Measurements from ENCODE around the gene MAGI2. TPM values are rescaled to one million over a fixed set of nuclear protein-coding genes. Genes with fewer than 3 reads are reported as not detected.
"Not testable (repeated sequence)": the region's sequence is repeated elsewhere in the genome, so short reads cannot be mapped to it uniquely, and the experiment has no call there.

The MAGI2 gene
- total and polyA plus RNA-seq, 2 donors from 2014 or later = 4.4 to 9.0 TPM

GRCh38 chr7:78002021-78002420 lies 1451.4 kb downstream of the MAGI2 start:
- H3K9ac ChIP-seq (ENCODE audit: low read length in 3 of 3) = no peak overlapping the region
- intact Hi-C loops (cut with DNase I) = no loop called here
- H3K27ac ChIP-seq (ENCODE audit: low read depth in 2 of 2, low read length in 2 of 2) = no peak overlapping the region
- DNase-seq = no peak
- H3K4me3 ChIP-seq (ENCODE audit: low read length in 3 of 3) = no peak overlapping the region
- FAIRE-seq = no peak
- H3K4me1 ChIP-seq (ENCODE audit: control insufficient read depth in 2 of 3, insufficient read depth in 2 of 3, low read depth in 1 of 3, low read length in 3 of 3) = no peaks in the 10 kb centered on the region
- no peaks in the 10 kb centered on the region for H3K27me3 ChIP-seq (ENCODE audit: control insufficient read depth, insufficient read depth, low read length)
- H3K36me3 ChIP-seq (ENCODE audit: control insufficient read depth in 2 of 3, insufficient read depth in 3 of 3, low read length in 3 of 3) = no peaks in the 10 kb centered on the region
- no peaks in the 10 kb centered on the region for H3K9me3 ChIP-seq (ENCODE audit: control insufficient read depth in 2 of 3, insufficient read depth in 1 of 3, low read length in 3 of 3)
- TF ChIP-seq CTCF (IDR thresholded peaks at IDR 0.05; ENCODE audit: borderline replicate concordance, extremely low read depth, insufficient read depth) = no peak

- H3K4me3 ChIP-seq (ENCODE audit: low read length in 3 of 3); H3K9ac ChIP-seq (ENCODE audit: low read length in 3 of 3); intact Hi-C loops (cut with DNase I); H3K4me1 ChIP-seq (ENCODE audit: control insufficient read depth in 2 of 3, insufficient read depth in 2 of 3, low read depth in 1 of 3, low read length in 3 of 3); H3K27me3 ChIP-seq (ENCODE audit: control insufficient read depth, insufficient read depth, low read length); FAIRE-seq; H3K36me3 ChIP-seq (ENCODE audit: control insufficient read depth in 2 of 3, insufficient read depth in 3 of 3, low read length in 3 of 3); H3K9me3 ChIP-seq (ENCODE audit: control insufficient read depth in 2 of 3, insufficient read depth in 1 of 3, low read length in 3 of 3); DNase-seq; H3K27ac ChIP-seq (ENCODE audit: low read depth in 2 of 2, low read length in 2 of 2): not testable (repeated sequence)
These were observed 1454.3 kb downstream of the MAGI2 start for GRCh38 chr7:77999168-77999567.

GRCh38 chr7:77995717-77996116 lies 1457.8 kb downstream of the MAGI2 start:
- no peak for FAIRE-seq
- intact Hi-C loops (cut with DNase I) = no loop called here
- TF ChIP-seq CTCF (IDR thresholded peaks at IDR 0.05; ENCODE audit: borderline replicate concordance, extremely low read depth, insufficient read depth) = no peak

GRCh38 chr7:77993838-77994237 lies 1459.6 kb downstream of the MAGI2 start:
- no peak overlapping the region for H3K4me3 ChIP-seq (ENCODE audit: low read length in 3 of 3)
- H3K36me3 ChIP-seq (ENCODE audit: control insufficient read depth in 2 of 3, insufficient read depth in 3 of 3, low read length in 3 of 3) = no peaks in the 10 kb centered on the region
- no peaks in the 10 kb centered on the region for H3K27me3 ChIP-seq (ENCODE audit: control insufficient read depth, insufficient read depth, low read length)
- TF ChIP-seq CTCF (IDR thresholded peaks at IDR 0.05; ENCODE audit: borderline replicate concordance, extremely low read depth, insufficient read depth) = no peak
- H3K9me3 ChIP-seq (ENCODE audit: control insufficient read depth in 2 of 3, insufficient read depth in 1 of 3, low read length in 3 of 3) = no peaks in the 10 kb centered on the region
- H3K9ac ChIP-seq (ENCODE audit: low read length in 3 of 3) = no peak overlapping the region
- DNase-seq = no peak
- H3K4me1 ChIP-seq (ENCODE audit: control insufficient read depth in 2 of 3, insufficient read depth in 2 of 3, low read depth in 1 of 3, low read length in 3 of 3) = no peaks in the 10 kb centered on the region
- H3K27ac ChIP-seq (ENCODE audit: low read depth in 2 of 2, low read length in 2 of 2) = no peak overlapping the region
- no peak for FAIRE-seq
- intact Hi-C loops (cut with DNase I) = no loop called here

More at GRCh38 chr7:77995717-77996116, 1457.8 kb downstream of the MAGI2 start:
- no peaks in the 10 kb centered on the region for H3K9me3 ChIP-seq (ENCODE audit: control insufficient read depth in 2 of 3, insufficient read depth in 1 of 3, low read length in 3 of 3)
- no peak overlapping the region for H3K9ac ChIP-seq (ENCODE audit: low read length in 3 of 3)
- H3K4me3 ChIP-seq (ENCODE audit: low read length in 3 of 3) = no peak overlapping the region
- H3K4me1 ChIP-seq (ENCODE audit: control insufficient read depth in 2 of 3, insufficient read depth in 2 of 3, low read depth in 1 of 3, low read length in 3 of 3) = no peaks in the 10 kb centered on the region
- DNase-seq = no peak
- no peaks in the 10 kb centered on the region for H3K27me3 ChIP-seq (ENCODE audit: control insufficient read depth, insufficient read depth, low read length)
- no peaks in the 10 kb centered on the region for H3K36me3 ChIP-seq (ENCODE audit: control insufficient read depth in 2 of 3, insufficient read depth in 3 of 3, low read length in 3 of 3)
- no peak overlapping the region for H3K27ac ChIP-seq (ENCODE audit: low read depth in 2 of 2, low read length in 2 of 2)
